ENCODE measurements around the gene LEP.
"Not testable (repeated sequence)": the region's sequence is repeated elsewhere in the genome, so short reads cannot be mapped to it uniquely, and the experiment has no call there.

The LEP gene

GRCh38 chr7:128231677-128232076, 9.4 kb upstream of the LEP start:
- Histone ChIP-seq H3K27me3 (no peaks in the 10 kb centered on the region), H3K27ac (no peak overlapping the region), H3K4me1 (ENCODE audit: control insufficient read depth in 1 of 2, insufficient read depth in 1 of 2, low read depth in 1 of 2, low read length in 1 of 2) (peaks cover 51 to 60% of the 10 kb centered on the region in 2 experiments), H3K4me3 (ENCODE audit: low read depth in 1 of 2, low read length in 1 of 2) (no peak overlapping the region), H3K9me3 (no peaks in the 10 kb centered on the region), H3K36me3 (no peaks in the 10 kb centered on the region)
- no peak for TF ChIP-seq CTCF (IDR thresholded peaks at IDR 0.05)

GRCh38 chr7:128233471-128233870, 7.6 kb upstream of the LEP start:
- H3K36me3 ChIP-seq = no peaks in the 10 kb centered on the region
- H3K27ac ChIP-seq = no peak overlapping the region
- no peak for TF ChIP-seq CTCF (IDR thresholded peaks at IDR 0.05)
- no peak overlapping the region for H3K4me3 ChIP-seq (ENCODE audit: low read depth in 1 of 2, low read length in 1 of 2)
- no peaks in the 10 kb centered on the region for H3K27me3 ChIP-seq
- no peaks in the 10 kb centered on the region for H3K9me3 ChIP-seq
- peaks cover 51 to 57% of the 10 kb centered on the region in 2 experiments for H3K4me1 ChIP-seq (ENCODE audit: control insufficient read depth in 1 of 2, insufficient read depth in 1 of 2, low read depth in 1 of 2, low read length in 1 of 2)

- Histone ChIP-seq H3K27ac (peak overlapping the region; percentile 98), H3K27me3 (no peaks in the 10 kb centered on the region), H3K9me3 (no peaks in the 10 kb centered on the region), H3K4me1 (ENCODE audit: control insufficient read depth in 1 of 2, insufficient read depth in 1 of 2, low read depth in 1 of 2, low read length in 1 of 2) (peaks cover 41 to 50% of the 10 kb centered on the region in 2 experiments), H3K36me3 (no peaks in the 10 kb centered on the region), H3K4me3 (ENCODE audit: low read depth in 1 of 2, low read length in 1 of 2) (peak overlapping the region; percentile 53 to 63)
- no peak for TF ChIP-seq CTCF (IDR thresholded peaks at IDR 0.05)
Measured at GRCh38 chr7:128234476-128235026, 6.5 kb upstream of the LEP start.

GRCh38 chr7:128235471-128235870, 5.6 kb upstream of the LEP start:
- no peaks in the 10 kb centered on the region for H3K36me3 ChIP-seq
- H3K4me1 ChIP-seq (ENCODE audit: control insufficient read depth in 1 of 2, insufficient read depth in 1 of 2, low read depth in 1 of 2, low read length in 1 of 2) = peaks cover 43 to 53% of the 10 kb centered on the region in 2 experiments
- H3K27ac ChIP-seq = peak overlapping the region; percentile 98
- no peak for TF ChIP-seq CTCF (IDR thresholded peaks at IDR 0.05)
- H3K4me3 ChIP-seq (ENCODE audit: low read depth in 1 of 2, low read length in 1 of 2) = peak overlapping the region; percentile 53 to 63
- peaks cover under 1% of the 10 kb centered on the region for H3K27me3 ChIP-seq
- no peaks in the 10 kb centered on the region for H3K9me3 ChIP-seq

- Histone ChIP-seq H3K27me3 (peaks cover 9% of the 10 kb centered on the region), H3K4me1 (ENCODE audit: control insufficient read depth in 1 of 2, insufficient read depth in 1 of 2, low read depth in 1 of 2, low read length in 1 of 2) (peaks cover 46 to 63% of the 10 kb centered on the region in 2 experiments), H3K9me3 (no peaks in the 10 kb centered on the region), H3K4me3 (ENCODE audit: low read depth in 1 of 2, low read length in 1 of 2) (peak overlapping the region; percentile 53 to 63), H3K27ac (peak overlapping the region; percentile 98), H3K36me3 (no peaks in the 10 kb centered on the region)
- TF ChIP-seq CTCF (IDR thresholded peaks at IDR 0.05) = peak; percentile 48
Measured at GRCh38 chr7:128236924-128237586, 4.0 kb upstream of the LEP start.

- not testable (repeated sequence) for H3K4me3 ChIP-seq (ENCODE audit: low read depth in 1 of 2, low read length in 1 of 2); H3K36me3 ChIP-seq; H3K9me3 ChIP-seq; H3K27ac ChIP-seq; H3K27me3 ChIP-seq
- H3K4me1 ChIP-seq (ENCODE audit: control insufficient read depth in 1 of 2, insufficient read depth in 1 of 2, low read depth in 1 of 2, low read length in 1 of 2) = peaks cover 46 to 55% of the 10 kb centered on the region in 2 experiments
Measured at GRCh38 chr7:128239146-128239545, 1.9 kb upstream of the LEP start.

Data from neutrophil (primary cell).